ENCODE data around the gene ZNF324B. TPM values are rescaled to one million over a fixed set of nuclear protein-coding genes. Genes with fewer than 3 reads are reported as not detected.

Gene ZNF324B
- 5.9 to 7.6 TPM (median 6.6 TPM) in 5 replicates for total RNA-seq (2022; extraction: Qiagen RNA extraction)

DNA sequence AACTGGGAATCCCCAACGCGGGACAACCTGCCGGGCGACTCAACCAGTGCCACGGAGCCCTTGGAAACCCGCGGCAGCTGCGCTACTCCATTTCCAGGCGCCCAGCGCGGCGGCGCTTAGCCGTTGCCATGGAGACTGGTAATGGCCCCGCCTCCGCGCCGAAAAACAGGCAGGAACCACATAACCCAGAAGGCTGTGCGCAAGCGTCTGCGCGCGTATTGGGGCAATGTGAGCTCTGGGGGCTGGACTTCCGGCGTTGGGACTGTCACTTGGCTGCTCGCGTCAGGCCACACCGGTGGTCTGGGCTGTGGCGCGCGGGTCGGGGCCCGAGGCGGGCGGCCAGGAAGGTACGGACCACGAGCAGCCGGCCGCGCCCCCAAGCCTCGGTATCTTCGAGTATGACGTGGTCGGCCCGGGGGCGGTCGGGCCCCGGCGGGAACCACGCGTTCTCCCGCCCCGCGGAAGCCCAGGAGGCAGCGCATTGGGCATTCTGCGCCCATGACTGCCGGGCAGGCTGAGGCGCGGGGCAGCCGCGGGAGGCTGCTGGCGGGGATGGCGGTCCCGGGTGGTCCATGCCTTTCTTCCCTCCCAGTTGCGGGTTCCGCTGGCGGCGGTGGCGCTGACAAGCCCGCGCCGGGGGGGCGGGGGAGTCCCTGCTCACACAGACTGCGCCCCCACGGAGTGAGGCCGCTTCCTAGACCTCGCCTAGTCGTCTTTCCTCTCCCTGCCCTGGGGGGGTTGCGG lies at the start of gene ZNF324B:
TSS of gene ZNF324B (plus strand) at position 265 of the 744 bp plus-strand sequence. CDS start 2,080 bp downstream, outside the sequence.

DNA sequence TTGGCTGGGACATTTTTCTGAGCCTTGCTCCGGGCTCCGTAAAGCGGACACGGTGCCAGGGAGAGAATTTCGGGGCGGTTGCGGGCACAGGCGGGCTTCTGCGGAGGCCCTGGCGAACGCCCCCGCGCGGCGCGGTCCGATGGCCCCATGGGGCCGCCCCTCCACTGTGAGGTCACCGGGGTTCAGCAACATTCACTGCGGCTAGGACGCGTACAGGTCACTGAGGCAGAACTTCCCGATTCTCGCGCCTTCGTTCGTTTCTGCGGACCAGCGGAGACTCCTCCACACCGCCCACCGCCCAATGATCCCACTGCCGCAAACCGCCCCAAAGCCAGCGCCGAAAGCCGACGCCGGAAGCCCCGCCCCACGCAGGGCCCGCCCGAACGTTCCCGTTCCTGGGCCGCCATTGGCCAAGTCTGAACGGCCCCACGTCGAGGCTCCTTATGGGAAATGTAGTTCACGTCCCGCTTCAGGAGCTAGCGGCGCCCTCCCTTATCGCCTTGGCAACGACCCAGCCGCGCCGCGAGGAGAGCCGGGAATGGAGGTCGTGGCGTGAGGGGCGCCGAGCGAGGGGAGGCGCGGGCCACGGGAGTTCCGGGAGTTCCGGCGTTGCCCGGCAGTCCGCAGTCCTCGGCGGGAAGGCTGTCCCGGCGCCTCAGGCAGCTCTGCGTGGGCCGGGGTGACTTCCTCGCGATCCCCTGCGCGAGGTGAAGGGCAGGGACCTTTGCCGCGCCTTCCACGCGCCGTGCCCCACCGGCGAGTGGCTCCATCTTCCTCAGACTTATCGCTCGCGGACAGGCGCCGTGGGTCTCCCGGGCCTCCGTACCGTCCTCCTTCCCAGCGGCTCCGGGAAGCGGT lies 43.0 kb upstream of the ZNF324B start, which contains the start of gene ZNF584:
TSS of gene ZNF584 (plus strand) at position 498 of the 858 bp plus-strand sequence. CDS start 499 bp downstream, outside the sequence.

DNA sequence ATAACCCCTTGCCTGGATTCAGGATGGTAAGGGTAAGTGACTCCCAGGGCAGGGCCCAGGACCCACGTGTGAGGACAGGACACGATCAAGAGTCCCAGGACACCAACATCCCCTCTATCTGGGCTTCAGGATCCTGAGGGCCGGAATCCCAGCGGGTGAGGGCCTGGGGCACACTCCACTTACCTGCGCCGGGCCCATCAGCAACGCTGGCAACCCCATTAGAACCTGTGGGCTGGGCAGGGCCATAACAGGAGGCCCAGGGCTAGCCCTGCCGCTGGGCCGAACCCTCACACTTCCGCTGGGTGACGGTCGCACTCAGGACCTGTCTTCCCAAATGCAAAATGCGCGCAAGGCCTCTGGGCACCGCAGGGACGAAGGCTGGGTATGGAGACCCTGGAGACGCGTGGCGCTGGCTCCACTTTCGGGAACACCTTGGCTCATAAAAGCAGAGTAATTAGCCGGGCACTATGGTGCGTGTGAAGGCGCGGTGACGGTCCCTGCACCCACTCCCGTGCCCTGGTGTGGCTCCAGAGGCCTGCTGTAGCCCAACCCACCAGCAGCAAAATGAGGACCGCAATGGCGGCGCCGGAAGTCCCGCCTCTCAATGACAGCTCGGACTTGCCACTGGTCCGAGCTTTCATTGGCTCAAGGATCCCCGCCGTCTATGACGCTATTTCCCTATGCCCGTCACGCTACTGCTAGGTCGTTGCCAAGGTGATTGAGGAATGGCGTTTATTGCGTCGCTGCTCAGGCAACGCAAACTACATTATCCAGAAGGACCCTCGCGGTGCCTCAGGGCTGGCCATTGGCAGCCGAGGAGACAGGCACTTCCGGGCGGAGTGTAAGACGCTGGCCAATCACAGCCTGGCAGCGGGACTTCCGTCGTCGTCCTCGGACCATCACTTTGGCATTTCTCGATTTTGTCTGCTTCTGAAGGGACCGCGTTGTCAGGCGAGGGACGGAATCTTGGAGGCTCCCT lies 11.6 kb upstream of the ZNF324B start, which contains the start of gene ZNF132:
TSS of gene ZNF132 (minus strand) at position 578 of the 979 bp plus-strand sequence. CDS start at position 246, 332 bp downstream.

DNA sequence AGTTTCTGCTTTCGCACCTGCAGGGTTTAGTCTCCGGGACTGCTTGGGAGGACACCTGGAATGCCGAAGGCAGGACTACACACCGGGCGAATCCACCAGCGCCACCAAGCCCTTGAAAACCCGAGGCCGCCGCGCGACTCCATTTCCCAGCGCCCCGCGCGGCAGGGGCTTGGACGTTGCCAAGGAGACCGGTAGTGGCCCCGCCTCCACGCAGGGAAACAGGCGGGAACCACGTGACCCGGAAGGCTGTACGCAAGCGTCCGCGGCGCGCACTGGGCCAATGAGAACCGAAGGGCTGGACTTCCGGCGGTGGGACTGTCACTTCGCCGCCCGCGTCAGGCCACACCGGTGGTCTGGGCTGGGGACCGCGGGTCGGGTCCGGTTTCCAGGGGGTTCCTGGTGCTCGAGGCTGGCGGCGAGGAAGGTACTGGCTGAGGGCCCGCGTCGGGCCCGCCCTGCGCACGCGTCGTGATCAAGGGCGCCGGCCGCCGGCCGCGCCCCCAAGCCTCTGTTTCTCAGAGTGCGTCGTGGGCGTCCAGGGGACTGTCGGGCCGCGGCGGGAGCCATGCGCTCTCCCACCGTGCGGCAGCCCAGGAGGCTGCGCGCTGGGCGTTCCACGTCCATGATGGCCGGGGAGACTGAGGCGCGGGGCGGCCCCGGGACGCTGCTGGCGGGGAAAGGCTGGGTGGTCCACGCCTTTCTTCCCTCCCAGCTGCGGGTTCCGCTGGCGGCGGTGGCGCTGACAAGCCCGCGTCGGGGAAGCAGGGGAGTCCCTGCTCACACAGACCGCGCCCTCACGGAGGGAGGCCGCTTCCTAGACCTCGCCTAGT lies 15.6 kb downstream of the ZNF324B start, which contains the start of gene ZNF324:
TSS of gene ZNF324 (plus strand) at position 321 of the 830 bp plus-strand sequence. CDS start 2,106 bp downstream, outside the sequence.

DNA sequence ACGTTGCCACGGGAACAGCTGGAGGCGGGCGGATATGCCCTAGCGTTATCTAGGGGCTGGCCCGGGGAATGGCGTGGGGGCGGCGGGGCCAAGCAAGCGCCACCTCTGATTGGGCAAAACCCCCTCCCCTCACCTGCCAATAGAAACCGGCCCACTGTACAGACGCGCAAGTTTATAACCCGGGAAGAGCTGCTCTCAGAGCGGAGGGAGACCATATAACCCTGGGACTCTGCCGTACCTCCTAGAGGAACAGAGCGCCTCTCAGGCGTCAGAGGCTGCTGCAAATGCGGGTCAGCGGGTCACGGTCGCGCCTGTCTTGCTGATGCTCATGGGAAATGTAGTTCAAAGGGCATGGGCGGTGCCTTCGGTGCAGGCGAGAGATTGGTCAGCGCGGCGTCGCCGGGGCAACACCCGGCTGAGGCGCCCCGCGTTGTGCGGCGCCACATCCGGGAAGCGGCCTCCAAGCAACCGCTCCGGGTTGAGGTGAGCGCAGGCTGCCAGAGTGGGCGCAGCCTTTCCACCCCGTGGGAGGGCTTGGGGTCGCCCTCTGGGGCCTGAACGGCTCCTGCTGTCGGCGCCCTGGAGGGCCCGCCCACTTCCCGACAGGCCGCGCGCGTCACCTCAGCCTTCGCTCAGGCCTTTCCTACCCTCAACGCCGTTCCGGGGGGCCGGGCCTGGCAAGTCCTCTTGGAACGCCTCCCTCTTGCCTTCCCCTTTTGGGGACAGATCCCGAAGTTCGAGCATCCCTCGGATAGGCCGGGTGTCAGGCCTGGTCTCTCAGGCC lies 24.5 kb downstream of the ZNF324B start, which contains the start of gene ZNF446:
TSS of gene ZNF446 (plus strand) at position 639 of the 784 bp plus-strand sequence. CDS start 867 bp downstream, outside the sequence.

Other genes starting within 250 kb of the ZNF324B start
- 17.7 to 20.7 TPM (median 18.4 TPM) in 5 replicates for gene ZNF544, start 222.7 kb upstream of the ZNF324B start, total RNA-seq (2022; extraction: Qiagen RNA extraction)
- gene ZNF8, start 172.7 kb upstream of the ZNF324B start, total RNA-seq (2022; extraction: Qiagen RNA extraction), result 0.89 to 1.8 TPM (median 0.97 TPM) in 5 replicates
- gene ERVK3-1, start 146.2 kb upstream of the ZNF324B start, total RNA-seq (2022; extraction: Qiagen RNA extraction), result 88.3 to 104 TPM (median 94.1 TPM) in 5 replicates
- 2.2 to 3.0 TPM (median 2.5 TPM) in 5 replicates for gene ZSCAN22, start 124.6 kb upstream of the ZNF324B start, total RNA-seq (2022; extraction: Qiagen RNA extraction)
- gene A1BG, start 98.1 kb upstream of the ZNF324B start, total RNA-seq (2022; extraction: Qiagen RNA extraction), result 5.8 to 14.5 TPM (median 12.7 TPM) in 5 replicates
- 0.92 to 1.5 TPM (median 1.1 TPM) in 5 replicates for gene ZNF497, start 88.9 kb upstream of the ZNF324B start, total RNA-seq (2022; extraction: Qiagen RNA extraction)
- gene ZNF837, start 70.6 kb upstream of the ZNF324B start, total RNA-seq (2022; extraction: Qiagen RNA extraction), result 0.89 to 1.7 TPM (median 1.4 TPM) in 5 replicates
- 2,190 to 2,596 TPM (median 2,481 TPM) in 5 replicates for gene RPS5, start 64.4 kb upstream of the ZNF324B start, total RNA-seq (2022; extraction: Qiagen RNA extraction)
- 0.08 to 0.17 TPM in 2 of 5 replicates, not detected in the others for gene RNF225, start 56.0 kb upstream of the ZNF324B start, total RNA-seq (2022; extraction: Qiagen RNA extraction)
- gene ZNF584, start 43.0 kb upstream of the ZNF324B start, total RNA-seq (2022; extraction: Qiagen RNA extraction), result 16.9 to 20.4 TPM (median 17.9 TPM) in 5 replicates
- gene ZNF132, start 11.5 kb upstream of the ZNF324B start, total RNA-seq (2022; extraction: Qiagen RNA extraction), result 0.08 to 0.17 TPM (median 0.13 TPM) in 5 replicates
- 9.1 to 11.7 TPM (median 9.8 TPM) in 5 replicates for gene ZNF324, start 15.5 kb downstream of the ZNF324B start, total RNA-seq (2022; extraction: Qiagen RNA extraction)
- gene ZNF446, start 24.7 kb downstream of the ZNF324B start, total RNA-seq (2022; extraction: Qiagen RNA extraction), result 11.4 to 13.4 TPM (median 13.0 TPM) in 5 replicates
- 20.6 to 35.2 TPM (median 29.0 TPM) in 5 replicates for gene SLC27A5, start 60.4 kb downstream of the ZNF324B start, total RNA-seq (2022; extraction: Qiagen RNA extraction)
- 14.9 to 20.7 TPM (median 19.4 TPM) in 5 replicates for gene ZBTB45, start 68.2 kb downstream of the ZNF324B start, total RNA-seq (2022; extraction: Qiagen RNA extraction)
- 646 to 765 TPM (median 655 TPM) in 5 replicates for gene TRIM28, start 92.4 kb downstream of the ZNF324B start, total RNA-seq (2022; extraction: Qiagen RNA extraction)
- 180 to 216 TPM (median 198 TPM) in 5 replicates for gene CHMP2A, start 103.5 kb downstream of the ZNF324B start, total RNA-seq (2022; extraction: Qiagen RNA extraction)
- 114 to 144 TPM (median 135 TPM) in 5 replicates for gene UBE2M, start 107.0 kb downstream of the ZNF324B start, total RNA-seq (2022; extraction: Qiagen RNA extraction)
- gene MZF1, start 121.7 kb downstream of the ZNF324B start, total RNA-seq (2022; extraction: Qiagen RNA extraction), result 10.8 to 15.2 TPM (median 13.2 TPM) in 5 replicates

Data from A549 treated with Hydrocortisone at 1 μM for 4 hours (cell line).